Subcutaneous abdominal adipose tissue (tissue), 5 donors: ENCODE data around the gene KCNG4.

Experiments used
- H3K27ac ChIP-seq: one replicate; pipeline ENCODE4 v1.7.0; 2013; ENCODE audit warnings: low read depth, mild to moderate bottlenecking, inconsistent platforms, low read length, moderate library complexity
- H3K27me3 ChIP-seq, 5 donors: one replicate each; pipeline ENCODE4 v1.7.0; 2013; ENCODE audit warnings: low read length in 5 of 5, inconsistent platforms in 1 of 5; ENCODE audit not compliant: control insufficient read depth in 5 of 5, insufficient read depth in 4 of 5
- H3K36me3 ChIP-seq, 5 donors: one replicate each; pipeline ENCODE4 v1.7.0; 2013; ENCODE audit warnings: low read length in 5 of 5; ENCODE audit not compliant: control insufficient read depth in 5 of 5, insufficient read depth in 5 of 5
- H3K4me1 ChIP-seq, 5 donors: one replicate each; pipeline ENCODE4 v1.7.0; 2013; ENCODE audit warnings: low read length in 5 of 5, mild to moderate bottlenecking in 3 of 5, moderate library complexity in 1 of 5; ENCODE audit not compliant: control insufficient read depth in 5 of 5, insufficient read depth in 5 of 5
- H3K4me3 ChIP-seq, 5 donors: one replicate each; pipeline ENCODE4 v1.7.0; 2013; ENCODE audit warnings: low read length in 5 of 5, low read depth in 1 of 5
- H3K9ac ChIP-seq, 5 donors: one replicate each; pipeline ENCODE4 v1.7.0; 2013; ENCODE audit warnings: low read length in 5 of 5, mild to moderate bottlenecking in 4 of 5, moderate library complexity in 3 of 5
- H3K9me3 ChIP-seq, 5 donors: one replicate each; pipeline ENCODE4 v1.7.0; 2013; ENCODE audit warnings: low read length in 5 of 5; ENCODE audit not compliant: control insufficient read depth in 5 of 5
- donor health status: healthy.
- donor health status: healthy.
- donor health status: healthy.
- donor health status: healthy.
- donor health status: healthy.

KCNG4 gene

GRCh38 chr16:84239141-84239769 is 557 bp downstream of the KCNG4 start:
- H3K9ac ChIP-seq = no peak overlapping the region

GRCh38 chr16:84237994-84238750 is 1.6 kb downstream of the KCNG4 start:
- H3K9ac ChIP-seq = no peak overlapping the region
- no peak overlapping the region for H3K27ac ChIP-seq
- peaks cover 0 to 26% (median 12%) of the 10 kb centered on the region in 5 donors for H3K27me3 ChIP-seq
- no peaks in the 10 kb centered on the region for H3K36me3 ChIP-seq
- no peaks in the 10 kb centered on the region for H3K9me3 ChIP-seq
- H3K4me1 ChIP-seq = peaks cover 0 to 16% (median 3%) of the 10 kb centered on the region in 5 donors
- H3K4me3 ChIP-seq = no peak overlapping the region

More at GRCh38 chr16:84239141-84239769, 557 bp downstream of the KCNG4 start:
- no peak overlapping the region for H3K27ac ChIP-seq
- H3K4me1 ChIP-seq = peaks cover 0 to 16% (median 3%) of the 10 kb centered on the region in 5 donors
- no peaks in the 10 kb centered on the region for H3K36me3 ChIP-seq
- H3K27me3 ChIP-seq = peaks cover 0 to 26% (median 12%) of the 10 kb centered on the region in 5 donors
- no peaks in the 10 kb centered on the region for H3K9me3 ChIP-seq
- no peak overlapping the region for H3K4me3 ChIP-seq

- Histone ChIP-seq H3K27ac (no peak overlapping the region), H3K36me3 (no peaks in the 10 kb centered on the region), H3K4me3 (no peak overlapping the region), H3K27me3 (peaks cover 0 to 20% (median 6%) of the 10 kb centered on the region in 5 donors), H3K9me3 (no peaks in the 10 kb centered on the region), H3K9ac (no peak overlapping the region), H3K4me1 (peaks cover 0 to 16% (median 3%) of the 10 kb centered on the region in 5 donors)
These were observed 3.1 kb downstream of the KCNG4 start for GRCh38 chr16:84236671-84237070.

- Histone ChIP-seq H3K36me3 (no peaks in the 10 kb centered on the region), H3K4me3 (peak overlapping the region in 1 of 5 donors; percentile 8), H3K9ac (no peak overlapping the region), H3K9me3 (no peaks in the 10 kb centered on the region), H3K27me3 (peaks cover 0 to 8% (median 0%) of the 10 kb centered on the region in 5 donors), H3K4me1 (peaks cover 0 to 16% (median 3%) of the 10 kb centered on the region in 5 donors), H3K27ac (peak overlapping the region; percentile 30)
These were observed 5.2 kb downstream of the KCNG4 start for GRCh38 chr16:84234321-84235241.

GRCh38 chr16:84233748-84234147 is 6.1 kb downstream of the KCNG4 start:
- H3K9ac ChIP-seq = no peak overlapping the region
- no peaks in the 10 kb centered on the region for H3K36me3 ChIP-seq
- peaks cover 0 to 8% (median 0%) of the 10 kb centered on the region in 5 donors for H3K27me3 ChIP-seq
- peaks cover 0 to 19% (median 3%) of the 10 kb centered on the region in 5 donors for H3K4me1 ChIP-seq
- no peaks in the 10 kb centered on the region for H3K9me3 ChIP-seq
- H3K4me3 ChIP-seq = no peak overlapping the region
- H3K27ac ChIP-seq = no peak overlapping the region

- H3K4me1 ChIP-seq = peaks cover 3 to 26% (median 9%) of the 10 kb centered on the region in 5 donors
- H3K4me3 ChIP-seq = no peak overlapping the region
- no peak overlapping the region for H3K27ac ChIP-seq
- H3K27me3 ChIP-seq = peaks cover 0 to 8% (median 0%) of the 10 kb centered on the region in 5 donors
- no peaks in the 10 kb centered on the region for H3K9me3 ChIP-seq
- H3K36me3 ChIP-seq = no peaks in the 10 kb centered on the region
- H3K9ac ChIP-seq = no peak overlapping the region
These were observed 6.8 kb downstream of the KCNG4 start for GRCh38 chr16:84232969-84233368.

GRCh38 chr16:84232060-84232459 is 7.8 kb downstream of the KCNG4 start:
- Histone ChIP-seq H3K4me3 (no peak overlapping the region), H3K27ac (no peak overlapping the region), H3K27me3 (peaks cover 0 to 3% (median 0%) of the 10 kb centered on the region in 5 donors), H3K4me1 (peaks cover 7 to 31% (median 12%) of the 10 kb centered on the region in 5 donors), H3K36me3 (no peaks in the 10 kb centered on the region), H3K9me3 (no peaks in the 10 kb centered on the region), H3K9ac (no peak overlapping the region)

GRCh38 chr16:84229471-84229870 is 10.3 kb downstream of the KCNG4 start:
- H3K27me3 ChIP-seq = no peaks in the 10 kb centered on the region
- H3K9me3 ChIP-seq = no peaks in the 10 kb centered on the region
- no peak overlapping the region for H3K4me3 ChIP-seq
- H3K4me1 ChIP-seq = peaks cover 6 to 21% (median 12%) of the 10 kb centered on the region in 5 donors
- H3K9ac ChIP-seq = no peak overlapping the region
- H3K36me3 ChIP-seq = no peaks in the 10 kb centered on the region
- peak overlapping the region; percentile 30 for H3K27ac ChIP-seq

- Histone ChIP-seq H3K4me3 (peak overlapping the region in 4 of 5 donors; percentile 18 to 49 (median 22)), H3K27me3 (no peaks in the 10 kb centered on the region), H3K27ac (no peak overlapping the region), H3K36me3 (no peaks in the 10 kb centered on the region), H3K4me1 (peaks cover 5 to 19% (median 12%) of the 10 kb centered on the region in 5 donors), H3K9me3 (no peaks in the 10 kb centered on the region), H3K9ac (no peak overlapping the region)
These were observed 11.5 kb downstream of the KCNG4 start for GRCh38 chr16:84228256-84228838.
